ENCODE measurements around the gene ACTG1.

The ACTG1 gene

GRCh38 chr17:81528651-81529436 lies 16.2 kb upstream of the ACTG1 start:
- Histone ChIP-seq H3K36me3 (ENCODE audit: insufficient read depth, insufficient read length, low read length) (no peaks in the 10 kb centered on the region), H3K9me3 (ENCODE audit: insufficient read depth, low read length) (no peaks in the 10 kb centered on the region), H3K27me3 (ENCODE audit: insufficient read depth, insufficient read length) (peaks cover 43% of the 10 kb centered on the region), H3K4me3 (ENCODE audit: insufficient read length, low read depth) (no peak overlapping the region), H3K4me1 (ENCODE audit: insufficient read depth, insufficient read length) (peaks cover 16% of the 10 kb centered on the region), H3K9ac (ENCODE audit: insufficient read length, low read depth) (no peak overlapping the region)
- DNase-seq (ENCODE audit: low read depth, low spot score) = no peak
- TF ChIP-seq YY1 (IDR thresholded peaks at IDR 0.05; ENCODE audit: insufficient read depth, insufficient read length) = no peak
- TF ChIP-seq ZNF274 (IDR thresholded peaks at IDR 0.05; ENCODE audit: low read depth, low read length) = no peak
- TF ChIP-seq SUZ12 (IDR thresholded peaks at IDR 0.05; ENCODE audit: extremely low read depth, insufficient read depth, insufficient read length) = no peak

GRCh38 chr17:81528384-81528650 lies 15.7 kb upstream of the ACTG1 start:
- peaks cover 21% of the 10 kb centered on the region for H3K4me1 ChIP-seq (ENCODE audit: insufficient read depth, insufficient read length)
- no peaks in the 10 kb centered on the region for H3K9me3 ChIP-seq (ENCODE audit: insufficient read depth, low read length)
- peaks cover 48% of the 10 kb centered on the region for H3K27me3 ChIP-seq (ENCODE audit: insufficient read depth, insufficient read length)
- no peaks in the 10 kb centered on the region for H3K36me3 ChIP-seq (ENCODE audit: insufficient read depth, insufficient read length, low read length)
- H3K4me3 ChIP-seq (ENCODE audit: insufficient read length, low read depth) = no peak overlapping the region
- no peak for DNase-seq (ENCODE audit: low read depth, low spot score)
- H3K9ac ChIP-seq (ENCODE audit: insufficient read length, low read depth) = no peak overlapping the region
- no peak for TF ChIP-seq YY1 (IDR thresholded peaks at IDR 0.05; ENCODE audit: insufficient read depth, insufficient read length)
- no peak for TF ChIP-seq ZNF274 (IDR thresholded peaks at IDR 0.05; ENCODE audit: low read depth, low read length)
- TF ChIP-seq SUZ12 (IDR thresholded peaks at IDR 0.05; ENCODE audit: extremely low read depth, insufficient read depth, insufficient read length) = no peak

- Histone ChIP-seq H3K4me1 (ENCODE audit: insufficient read depth, insufficient read length) (peaks cover 23% of the 10 kb centered on the region), H3K9me3 (ENCODE audit: insufficient read depth, low read length) (no peaks in the 10 kb centered on the region), H3K4me3 (ENCODE audit: insufficient read length, low read depth) (no peak within 1 kb of the TSS), H3K27me3 (ENCODE audit: insufficient read depth, insufficient read length) (peaks cover 46% of the 10 kb centered on the region), H3K36me3 (ENCODE audit: insufficient read depth, insufficient read length, low read length) (no peaks in the 10 kb centered on the region), H3K9ac (ENCODE audit: insufficient read length, low read depth) (no peak within 1 kb of the TSS)
- TF ChIP-seq ZNF274 (IDR thresholded peaks at IDR 0.05; ENCODE audit: low read depth, low read length) (no peak), SUZ12 (IDR thresholded peaks at IDR 0.05; ENCODE audit: extremely low read depth, insufficient read depth, insufficient read length) (no peak), YY1 (IDR thresholded peaks at IDR 0.05; ENCODE audit: insufficient read depth, insufficient read length) (no peak)
- no peak for DNase-seq (ENCODE audit: low read depth, low spot score)
These were observed 15.2 kb upstream of the ACTG1 start, which contains the start of gene FSCN2 for GRCh38 chr17:81527591-81528383. FSCN2 (plus strand) TSS chr17:81528377; CDS start chr17:81528532, 155 bp downstream.

- Histone ChIP-seq H3K4me3 (ENCODE audit: insufficient read length, low read depth) (no peak overlapping the region), H3K4me1 (ENCODE audit: insufficient read depth, insufficient read length) (peaks cover 26% of the 10 kb centered on the region), H3K27me3 (ENCODE audit: insufficient read depth, insufficient read length) (peaks cover 53% of the 10 kb centered on the region), H3K9me3 (ENCODE audit: insufficient read depth, low read length) (no peaks in the 10 kb centered on the region), H3K36me3 (ENCODE audit: insufficient read depth, insufficient read length, low read length) (no peaks in the 10 kb centered on the region), H3K9ac (ENCODE audit: insufficient read length, low read depth) (peak overlapping the region; percentile 21)
- TF ChIP-seq YY1 (IDR thresholded peaks at IDR 0.05; ENCODE audit: insufficient read depth, insufficient read length) (no peak), SUZ12 (IDR thresholded peaks at IDR 0.05; ENCODE audit: extremely low read depth, insufficient read depth, insufficient read length) (no peak), ZNF274 (IDR thresholded peaks at IDR 0.05; ENCODE audit: low read depth, low read length) (no peak)
- no peak for DNase-seq (ENCODE audit: low read depth, low spot score)
These were observed 14.3 kb upstream of the ACTG1 start for GRCh38 chr17:81526662-81527571.

- H3K4me1 ChIP-seq (ENCODE audit: insufficient read depth, insufficient read length) = peaks cover 31% of the 10 kb centered on the region
- no peak overlapping the region for H3K9ac ChIP-seq (ENCODE audit: insufficient read length, low read depth)
- TF ChIP-seq YY1 (IDR thresholded peaks at IDR 0.05; ENCODE audit: insufficient read depth, insufficient read length) = no peak
- no peak for TF ChIP-seq ZNF274 (IDR thresholded peaks at IDR 0.05; ENCODE audit: low read depth, low read length)
- TF ChIP-seq SUZ12 (IDR thresholded peaks at IDR 0.05; ENCODE audit: extremely low read depth, insufficient read depth, insufficient read length) = no peak
- H3K9me3 ChIP-seq (ENCODE audit: insufficient read depth, low read length) = no peaks in the 10 kb centered on the region
- DNase-seq (ENCODE audit: low read depth, low spot score) = no peak
- no peaks in the 10 kb centered on the region for H3K36me3 ChIP-seq (ENCODE audit: insufficient read depth, insufficient read length, low read length)
- H3K4me3 ChIP-seq (ENCODE audit: insufficient read length, low read depth) = no peak overlapping the region
- peaks cover 67% of the 10 kb centered on the region for H3K27me3 ChIP-seq (ENCODE audit: insufficient read depth, insufficient read length)
These were observed 12.2 kb upstream of the ACTG1 start for GRCh38 chr17:81524865-81525159.

GRCh38 chr17:81524039-81524864 lies 11.7 kb upstream of the ACTG1 start:
- Histone ChIP-seq H3K9ac (ENCODE audit: insufficient read length, low read depth) (peak overlapping the region; percentile 80), H3K27me3 (ENCODE audit: insufficient read depth, insufficient read length) (peaks cover 70% of the 10 kb centered on the region), H3K9me3 (ENCODE audit: insufficient read depth, low read length) (no peaks in the 10 kb centered on the region), H3K36me3 (ENCODE audit: insufficient read depth, insufficient read length, low read length) (no peaks in the 10 kb centered on the region), H3K4me3 (ENCODE audit: insufficient read length, low read depth) (no peak overlapping the region), H3K4me1 (ENCODE audit: insufficient read depth, insufficient read length) (peaks cover 37% of the 10 kb centered on the region)
- TF ChIP-seq ZNF274 (IDR thresholded peaks at IDR 0.05; ENCODE audit: low read depth, low read length) (no peak), YY1 (IDR thresholded peaks at IDR 0.05; ENCODE audit: insufficient read depth, insufficient read length) (no peak), SUZ12 (IDR thresholded peaks at IDR 0.05; ENCODE audit: extremely low read depth, insufficient read depth, insufficient read length) (no peak)
- no peak for DNase-seq (ENCODE audit: low read depth, low spot score)

Data from NT2/D1 (cell line).